Measurements from ENCODE around the gene MACF1. TPM values are rescaled to one million over a fixed set of nuclear protein-coding genes. Genes with fewer than 3 reads are reported as not detected.

MACF1 gene
- total RNA-seq, 1 donor from 2014 or later: 222 TPM

- H3K9me3 ChIP-seq (ENCODE audit: low read depth): no peaks in the 10 kb centered on the region
- no peaks in the 10 kb centered on the region for H3K27me3 ChIP-seq
- Mint-ChIP-seq H3K4me1 (peaks cover 61% of the 10 kb centered on the region), H3K4me3 (no peak overlapping the region), H3K36me3 (peaks cover 8% of the 10 kb centered on the region), H3K27ac (no peak overlapping the region), H3K9me3 (peaks cover 2% of the 10 kb centered on the region), H3K27me3 (ENCODE audit: insufficient read depth, low read depth) (no peaks in the 10 kb centered on the region)
- H3K4me2 ChIP-seq: peak overlapping the region; percentile 28
- TF ChIP-seq EZH2phosphoT487 (IDR thresholded peaks at IDR 0.05) (no peak), CTCF (IDR thresholded peaks at IDR 0.05) (no peak), EZH2 (IDR thresholded peaks at IDR 0.05) (no peak)
- H3K9ac ChIP-seq: no peak overlapping the region
- H3K4me1 ChIP-seq: peaks cover 70% of the 10 kb centered on the region
- H3K27ac ChIP-seq: peak overlapping the region; percentile 73
- H3K4me3 ChIP-seq: no peak overlapping the region
- no peak overlapping the region for H2AFZ ChIP-seq (replicated peaks)
- H3K79me2 ChIP-seq (ENCODE audit: low read depth): peaks cover 100% of the 10 kb centered on the region
- H3F3A ChIP-seq (ENCODE audit: low read depth): peaks cover 35% of the 10 kb centered on the region
- H4K20me1 ChIP-seq (ENCODE audit: low read depth): peaks cover 34% of the 10 kb centered on the region
- no peaks in the 10 kb centered on the region for H3K36me3 ChIP-seq
- no peak for DNase-seq (ENCODE audit: low spot score)
Measured at GRCh38 chr1:39164256-39164655, 40.2 kb upstream of the MACF1 start.

GRCh38 chr1:39165049-39165448 is 39.4 kb upstream of the MACF1 start:
- peaks cover 2% of the 10 kb centered on the region for H3K9me3 Mint-ChIP-seq
- Histone ChIP-seq H3F3A (ENCODE audit: low read depth) (peaks cover 39% of the 10 kb centered on the region), H3K36me3 (no peaks in the 10 kb centered on the region), H3K9me3 (ENCODE audit: low read depth) (no peaks in the 10 kb centered on the region), H3K79me2 (ENCODE audit: low read depth) (peaks cover 98% of the 10 kb centered on the region), H3K27me3 (no peaks in the 10 kb centered on the region), H3K9ac (no peak overlapping the region), H3K4me3 (no peak overlapping the region), H3K4me2 (peak overlapping the region; percentile 28), H4K20me1 (ENCODE audit: low read depth) (peaks cover 26% of the 10 kb centered on the region), H3K4me1 (peaks cover 67% of the 10 kb centered on the region), H2AFZ (replicated peaks) (no peak overlapping the region), H3K27ac (peak overlapping the region; percentile 73)
- TF ChIP-seq EZH2phosphoT487 (IDR thresholded peaks at IDR 0.05) (no peak), CTCF (IDR thresholded peaks at IDR 0.05) (no peak), EZH2 (IDR thresholded peaks at IDR 0.05) (no peak)
- DNase-seq (ENCODE audit: low spot score): peak; percentile 37
- H3K27me3 Mint-ChIP-seq (ENCODE audit: insufficient read depth, low read depth): no peaks in the 10 kb centered on the region
- H3K4me3 Mint-ChIP-seq: peak overlapping the region; percentile 3
- peaks cover 61% of the 10 kb centered on the region for H3K4me1 Mint-ChIP-seq
- H3K36me3 Mint-ChIP-seq: peaks cover 5% of the 10 kb centered on the region
- peak overlapping the region; percentile 42 for H3K27ac Mint-ChIP-seq

- Histone ChIP-seq H3K4me1 (peaks cover 67% of the 10 kb centered on the region), H3K27ac (peak overlapping the region; percentile 73)
- peaks cover 62% of the 10 kb centered on the region for H3K4me1 Mint-ChIP-seq
Measured at GRCh38 chr1:39165488-39165887, 39.0 kb upstream of the MACF1 start.

More at GRCh38 chr1:39165488-39165887, 39.0 kb upstream of the MACF1 start:
- TF ChIP-seq EZH2 (IDR thresholded peaks at IDR 0.05) (no peak), CTCF (IDR thresholded peaks at IDR 0.05) (no peak), EZH2phosphoT487 (IDR thresholded peaks at IDR 0.05) (no peak)
- Histone ChIP-seq H3K4me2 (peak overlapping the region; percentile 28), H3K36me3 (no peaks in the 10 kb centered on the region), H3K79me2 (ENCODE audit: low read depth) (peaks cover 98% of the 10 kb centered on the region), H3K9me3 (ENCODE audit: low read depth) (no peaks in the 10 kb centered on the region), H3K9ac (no peak overlapping the region), H3K4me3 (no peak overlapping the region), H3F3A (ENCODE audit: low read depth) (peaks cover 43% of the 10 kb centered on the region), H2AFZ (replicated peaks) (no peak overlapping the region), H3K27me3 (no peaks in the 10 kb centered on the region), H4K20me1 (ENCODE audit: low read depth) (peaks cover 22% of the 10 kb centered on the region)
- no peak for DNase-seq (ENCODE audit: low spot score)
- H3K4me3 Mint-ChIP-seq: no peak overlapping the region
- no peaks in the 10 kb centered on the region for H3K27me3 Mint-ChIP-seq (ENCODE audit: insufficient read depth, low read depth)
- H3K27ac Mint-ChIP-seq: peak overlapping the region; percentile 42
- H3K9me3 Mint-ChIP-seq: peaks cover 2% of the 10 kb centered on the region
- peaks cover 5% of the 10 kb centered on the region for H3K36me3 Mint-ChIP-seq

All from neural progenitor cell (in vitro differentiated cells).